NCI-H2227 treated with DMSO at 0.1 percent for 48 hours (cell line): ENCODE measurements around the gene RRAGC.

Source experiments
- DNase-seq: peaks from one replicate; lab custom pipeline; 2025; lab: John Stamatoyannopoulos, UW

RRAGC gene

GRCh38 chr1:38859561-38860453 lies at the start of gene RRAGC:
RRAGC (minus strand) TSS chr1:38859772; CDS start chr1:38859646, 126 bp downstream.
- peak; percentile 96 for DNase-seq

GRCh38 chr1:38908821-38909220 lies 49.2 kb upstream of the RRAGC start:
- DNase-seq, result no peak

- DNase-seq, result no peak
These were observed 46.4 kb upstream of the RRAGC start for GRCh38 chr1:38905985-38906384.

- DNase-seq, result no peak
These were observed 40.0 kb upstream of the RRAGC start for GRCh38 chr1:38899560-38899959.

GRCh38 chr1:38898653-38899230 lies 39.2 kb upstream of the RRAGC start:
- no peak for DNase-seq

GRCh38 chr1:38896169-38896568 lies 36.6 kb upstream of the RRAGC start:
- no peak for DNase-seq

- no peak for DNase-seq
These were observed 33.4 kb upstream of the RRAGC start for GRCh38 chr1:38892976-38893375.

- DNase-seq, result no peak
These were observed 32.2 kb upstream of the RRAGC start for GRCh38 chr1:38891753-38892152.

GRCh38 chr1:38889589-38889988 lies 30.0 kb upstream of the RRAGC start:
- DNase-seq, result no peak

GRCh38 chr1:38888423-38889333 lies 29.1 kb upstream of the RRAGC start:
- no peak for DNase-seq

- no peak for DNase-seq
These were observed 25.5 kb upstream of the RRAGC start for GRCh38 chr1:38885092-38885491.

- no peak for DNase-seq
These were observed 21.9 kb upstream of the RRAGC start, which contains the start of gene GJA9 for GRCh38 chr1:38881487-38881886. GJA9 (minus strand) TSS chr1:38881587; CDS start chr1:38876098, 5,489 bp downstream.

GRCh38 chr1:38875811-38876210 lies 16.2 kb upstream of the RRAGC start:
- DNase-seq, result no peak

GRCh38 chr1:38873027-38873969 lies 13.7 kb upstream of the RRAGC start, which contains the start of gene MYCBP:
MYCBP (minus strand) TSS chr1:38873348; CDS start chr1:38873305, 43 bp downstream.
- DNase-seq, result peak; percentile 98

- DNase-seq, result no peak
These were observed 12.9 kb upstream of the RRAGC start for GRCh38 chr1:38872401-38873026.

GRCh38 chr1:38870996-38871395 lies 11.4 kb upstream of the RRAGC start:
- DNase-seq, result no peak

GRCh38 chr1:38867208-38867607 lies 7.6 kb upstream of the RRAGC start:
- no peak for DNase-seq

GRCh38 chr1:38865112-38865715 lies 5.6 kb upstream of the RRAGC start:
- DNase-seq, result no peak

GRCh38 chr1:38860454-38860795 lies 853 bp upstream of the RRAGC start:
- no peak for DNase-seq

- no peak for DNase-seq
These were observed 575 bp downstream of the RRAGC start for GRCh38 chr1:38858833-38859560.
